NOMO-1 treated with dmso at 0.1 percent for 144 hours (cell line): ENCODE data around the gene DNAJC18.

Experiments used
- DNase-seq: peaks from one replicate; lab custom pipeline; 2025; ENCODE audit not compliant: unreplicated experiment; lab: John Stamatoyannopoulos, UW

The DNAJC18 gene

GRCh38 chr5:139406963-139407362 lies 32.4 kb downstream of the DNAJC18 start:
- no peak for DNase-seq

GRCh38 chr5:139404484-139404840 lies 34.9 kb downstream of the DNAJC18 start:
- no peak for DNase-seq

GRCh38 chr5:139403787-139404483 lies 35.4 kb downstream of the DNAJC18 start, which contains the start of gene SPATA24:
Gene SPATA24 (minus strand): TSS chr5:139404089. CDS start chr5:139404060, 29 bp downstream.
- DNase-seq = peak; percentile 97

GRCh38 chr5:139403418-139403786 lies 35.9 kb downstream of the DNAJC18 start:
- DNase-seq = no peak

GRCh38 chr5:139402561-139403158 lies 36.7 kb downstream of the DNAJC18 start:
- no peak for DNase-seq

- DNase-seq = no peak
Measured at GRCh38 chr5:139401546-139401945, 37.8 kb downstream of the DNAJC18 start.

GRCh38 chr5:139399501-139400121 lies 39.7 kb downstream of the DNAJC18 start:
- DNase-seq = no peak

- no peak for DNase-seq
Measured at GRCh38 chr5:139397921-139398320, 41.4 kb downstream of the DNAJC18 start.

GRCh38 chr5:139396691-139397090 lies 42.6 kb downstream of the DNAJC18 start:
- DNase-seq = no peak

- no peak for DNase-seq
Measured at GRCh38 chr5:139395844-139396640, 43.3 kb downstream of the DNAJC18 start.

- DNase-seq = no peak
Measured at GRCh38 chr5:139394654-139395566, 44.4 kb downstream of the DNAJC18 start, which contains the start of gene PROB1. Gene PROB1 (minus strand): TSS chr5:139395104. CDS start chr5:139395081, 23 bp downstream.

- no peak for DNase-seq
Measured at GRCh38 chr5:139394123-139394653, 45.1 kb downstream of the DNAJC18 start.

- no peak for DNase-seq
Measured at GRCh38 chr5:139393497-139394122, 45.7 kb downstream of the DNAJC18 start.

- peak; percentile 79 for DNase-seq
Measured at GRCh38 chr5:139392678-139393496, 46.4 kb downstream of the DNAJC18 start.

GRCh38 chr5:139392324-139392677 lies 47.0 kb downstream of the DNAJC18 start:
- DNase-seq = no peak

GRCh38 chr5:139391570-139392323 lies 47.6 kb downstream of the DNAJC18 start:
- DNase-seq = no peak

GRCh38 chr5:139390639-139391569 lies 48.4 kb downstream of the DNAJC18 start:
- DNase-seq = no peak
